ENCODE measurements around the gene VEGFC. TPM values are rescaled to one million over a fixed set of nuclear protein-coding genes. Genes with fewer than 3 reads are reported as not detected.

VEGFC gene
- total RNA-seq, 1 experiment from 2014 or later: not detected

GRCh38 chr4:176793060-176793605 is 411 bp upstream of the VEGFC start:
- ChIA-PET CTCF (no interaction called here), RAD21 (ENCODE audit: low non-redundant PET in 1 of 2, low total read pairs in 2 of 2, uncharacterized antibody in 2 of 2, unreplicated experiment in 2 of 2) (no interaction called here), POLR2A (no interaction called here)
- H2AFZ ChIP-seq (ENCODE audit: low read depth, low read length, poor library complexity, severe bottlenecking): no peak overlapping the region
- no peaks in the 10 kb centered on the region for H3K9me2 ChIP-seq (ENCODE audit: insufficient read depth)
- H3K79me2 ChIP-seq (ENCODE audit: insufficient read depth, low read length): no peaks in the 10 kb centered on the region
- H3K27ac ChIP-seq (ENCODE audit: low read depth, low read length): no peak overlapping the region
- no peak for TF ChIP-seq YY1 (IDR thresholded peaks at IDR 0.05; ENCODE audit: extremely low read depth, insufficient replicate concordance, low read depth, low read length)
- TF ChIP-seq, protein P1, sequence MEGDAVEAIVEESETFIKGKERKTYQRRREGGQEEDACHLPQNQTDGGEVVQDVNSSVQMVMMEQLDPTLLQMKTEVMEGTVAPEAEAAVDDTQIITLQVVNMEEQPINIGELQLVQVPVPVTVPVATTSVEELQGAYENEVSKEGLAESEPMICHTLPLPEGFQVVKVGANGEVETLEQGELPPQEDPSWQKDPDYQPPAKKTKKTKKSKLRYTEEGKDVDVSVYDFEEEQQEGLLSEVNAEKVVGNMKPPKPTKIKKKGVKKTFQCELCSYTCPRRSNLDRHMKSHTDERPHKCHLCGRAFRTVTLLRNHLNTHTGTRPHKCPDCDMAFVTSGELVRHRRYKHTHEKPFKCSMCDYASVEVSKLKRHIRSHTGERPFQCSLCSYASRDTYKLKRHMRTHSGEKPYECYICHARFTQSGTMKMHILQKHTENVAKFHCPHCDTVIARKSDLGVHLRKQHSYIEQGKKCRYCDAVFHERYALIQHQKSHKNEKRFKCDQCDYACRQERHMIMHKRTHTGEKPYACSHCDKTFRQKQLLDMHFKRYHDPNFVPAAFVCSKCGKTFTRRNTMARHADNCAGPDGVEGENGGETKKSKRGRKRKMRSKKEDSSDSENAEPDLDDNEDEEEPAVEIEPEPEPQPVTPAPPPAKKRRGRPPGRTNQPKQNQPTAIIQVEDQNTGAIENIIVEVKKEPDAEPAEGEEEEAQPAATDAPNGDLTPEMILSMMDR (IDR thresholded peaks at IDR 0.05 in 2 of 3, conservative IDR thresholded peaks at IDR 0.05 in 1 of 3; ENCODE audit: borderline replicate concordance in 1 of 3, insufficient read depth in 1 of 3, low read depth in 2 of 3, low read length in 2 of 3): no peak
- no peak for TF ChIP-seq POLR2AphosphoS5 (IDR thresholded peaks at IDR 0.05; ENCODE audit: low read depth, low read length)
- TF ChIP-seq ZFX (IDR thresholded peaks at IDR 0.05): no peak
- no peak for TF ChIP-seq ZNF274 (IDR thresholded peaks at IDR 0.05; ENCODE audit: low read depth, low read length)
- TF ChIP-seq CEBPB (IDR thresholded peaks at IDR 0.05; ENCODE audit: low read depth): no peak
- TF ChIP-seq POLR2A (IDR thresholded peaks at IDR 0.05; ENCODE audit: borderline replicate concordance, extremely low read depth, insufficient read depth, insufficient read length): no peak
- no peak for TF ChIP-seq SP1 (IDR thresholded peaks at IDR 0.05; ENCODE audit: low read depth)
- TF ChIP-seq SIN3A (IDR thresholded peaks at IDR 0.05; ENCODE audit: low read depth): no peak
- TF ChIP-seq EGR1 (IDR thresholded peaks at IDR 0.05; ENCODE audit: low read depth): no peak
- no peak for TF ChIP-seq EZH2phosphoT487 (IDR thresholded peaks at IDR 0.05; ENCODE audit: borderline replicate concordance)
- TF ChIP-seq FOSL1 (IDR thresholded peaks at IDR 0.05; ENCODE audit: low read depth): no peak
- TF ChIP-seq EZH2 (IDR thresholded peaks at IDR 0.05): no peak
- no peaks in the 10 kb centered on the region for H3K4me1 ChIP-seq (ENCODE audit: control insufficient read depth in 1 of 2, insufficient read depth in 2 of 2, low read length in 2 of 2)
- no peaks in the 10 kb centered on the region for H3K27me3 ChIP-seq (ENCODE audit: insufficient read depth, low read length)
- H3K9me3 ChIP-seq (ENCODE audit: control insufficient read depth in 1 of 2, insufficient read depth in 1 of 2, low read depth in 1 of 2, low read length in 2 of 2): no peaks in the 10 kb centered on the region
- no peaks in the 10 kb centered on the region for H4K20me1 ChIP-seq (ENCODE audit: insufficient read depth)
- DNase-seq (ENCODE audit: low read depth, low spot score) (no peak), ATAC-seq (no peak)
- no peak overlapping the region for H3K4me3 ChIP-seq (replicated peaks in 1 of 2; ENCODE audit: low read depth in 1 of 2, low read length in 2 of 2)
- no TSS peak for BruUV-seq (replicated peaks)
- no peak overlapping the region for H3K4me2 ChIP-seq (ENCODE audit: low read length)
- H3K36me3 ChIP-seq (ENCODE audit: control insufficient read depth in 1 of 2, insufficient read depth in 2 of 2, low read length in 2 of 2): no peaks in the 10 kb centered on the region
- intact Hi-C loops (cut with micrococcal nuclease): loop anchor here (5.0 kb wide), 1 partner anchor 416 kb away; no protein-coding TSS in a partner anchor
- H3K9ac ChIP-seq (ENCODE audit: low read length): no peak overlapping the region

All from HCT116 (cell line).